OCI-LY1 (cell line): ENCODE measurements around the gene DHFR.

ENCODE experiments used
- H2AFZ ChIP-seq: fragments of 200-600 bp; sonication (generic), shearing (Covaris generic); 2 replicates; pipeline ENCODE4 v1.6.0; 2014; ENCODE audit warnings: antibody characterized with exemption, mild to moderate bottlenecking, low read length
- H3F3A ChIP-seq: fragments of 200-600 bp; sonication (generic), shearing (Covaris generic); 2 replicates; pipeline ENCODE4 v1.6.0; 2014; ENCODE audit warnings: mild to moderate bottlenecking, antibody characterized with exemption, low read length, moderate library complexity; ENCODE audit not compliant: insufficient read depth
- H3K27ac ChIP-seq: fragments of 200-600 bp; sonication (generic); 2 replicates; pipeline ENCODE4 v1.5.1; 2014; ENCODE audit warnings: low read length, mixed run types, mild to moderate bottlenecking, low read depth; ENCODE audit not compliant: poor library complexity, severe bottlenecking
- H3K27me3 ChIP-seq: fragments of 200-600 bp; sonication (generic); 2 replicates; pipeline ENCODE4 v1.6.0; 2014; ENCODE audit warnings: antibody characterized with exemption, mild to moderate bottlenecking, low read length, moderate library complexity; ENCODE audit not compliant: insufficient read depth
- H3K36me3 ChIP-seq: fragments of 200-600 bp; sonication (generic); 2 replicates; pipeline ENCODE4 v1.6.1; 2014; ENCODE audit warnings: mild to moderate bottlenecking, antibody characterized with exemption, low read length, moderate library complexity, mixed read lengths; ENCODE audit not compliant: insufficient read depth
- H3K4me1 ChIP-seq: fragments of 200-600 bp; sonication (generic); 2 replicates; pipeline ENCODE4 v1.5.1; 2014; ENCODE audit warnings: mild to moderate bottlenecking, low read length, moderate library complexity; ENCODE audit not compliant: insufficient read depth, severe bottlenecking
- H3K4me2 ChIP-seq: fragments of 200-600 bp; sonication (generic), shearing (Covaris generic); 2 replicates; pipeline ENCODE4 v1.6.1; 2014; ENCODE audit warnings: low read length
- H3K4me3 ChIP-seq: fragments of 200-600 bp; sonication (generic); 2 replicates; pipeline ENCODE4 v1.5.1; 2014; ENCODE audit warnings: low read length, low read depth, mild to moderate bottlenecking, mixed read lengths; ENCODE audit not compliant: poor library complexity, severe bottlenecking
- H3K79me2 ChIP-seq: fragments of 200-600 bp; shearing (Covaris generic); 2 replicates; pipeline ENCODE4 v1.6.1; 2016; ENCODE audit warnings: mixed run types, low read length, mixed read lengths; ENCODE audit not compliant: insufficient read depth
- H3K9ac ChIP-seq: fragments of 200-600 bp; sonication (generic), shearing (Covaris generic); 2 replicates; pipeline ENCODE4 v1.6.1; 2014; ENCODE audit warnings: mild to moderate bottlenecking, low read length, mixed read lengths
- H3K9me2 ChIP-seq: fragments of 200-600 bp; sonication (generic), shearing (Covaris generic); 2 replicates; pipeline ENCODE4 v1.6.1; 2014; ENCODE audit warnings: low read depth, mild to moderate bottlenecking, low read length, mixed read lengths
- H3K9me3 ChIP-seq: fragments of 200-600 bp; shearing (Covaris generic); 2 replicates; pipeline ENCODE4 v1.6.1; 2014; ENCODE audit warnings: low read length, mixed read lengths
- H4K20me1 ChIP-seq: fragments of 200-600 bp; sonication (generic), shearing (Covaris generic); 2 replicates; pipeline ENCODE4 v1.6.0; 2016; ENCODE audit warnings: mild to moderate bottlenecking, low read length; ENCODE audit not compliant: insufficient read depth
- CTCF ChIP-seq: fragments of 200-600 bp; sonication (generic), shearing (Covaris generic); IDR thresholded peaks from 2 replicates; pipeline ENCODE4 v1.5.1; 2017; ENCODE audit warnings: mild to moderate bottlenecking, antibody characterized with exemption, low read length, moderate library complexity, mixed read lengths
- EZH2 ChIP-seq: fragments of 200-600 bp; sonication (generic), shearing (Covaris generic); IDR thresholded peaks from 2 replicates; pipeline ENCODE4 v1.8.0; 2017; ENCODE audit warnings: borderline replicate concordance, mixed run types, mild to moderate bottlenecking, antibody characterized with exemption, low read length, moderate library complexity, mixed read lengths

Gene DHFR

GRCh38 chr5:80659106-80659505 is 4.3 kb upstream of the DHFR start:
- TF ChIP-seq EZH2, result no peak
- no peak for TF ChIP-seq CTCF
- H3K79me2 ChIP-seq, result peaks cover 9% of the 10 kb centered on the region

GRCh38 chr5:80656425-80656824 is 1.6 kb upstream of the DHFR start:
- peak overlapping the region; percentile 91; the same call in 1 of the 2 replicates for H3K9ac ChIP-seq
- TF ChIP-seq CTCF, result peak; percentile 53
- no peak for TF ChIP-seq EZH2
- H3K9me3 ChIP-seq, result no peaks in the 10 kb centered on the region
- H3K4me2 ChIP-seq, result peak overlapping the region; percentile 92
- H3K9me2 ChIP-seq, result no peaks in the 10 kb centered on the region
- H3K79me2 ChIP-seq, result peaks cover 23% of the 10 kb centered on the region
- H2AFZ ChIP-seq, result no peak overlapping the region
- no peaks in the 10 kb centered on the region for H3K27me3 ChIP-seq
- no peaks in the 10 kb centered on the region for H4K20me1 ChIP-seq
- H3K4me1 ChIP-seq, result peaks cover 29% of the 10 kb centered on the region
- peak overlapping the region; percentile 82 for H3K27ac ChIP-seq
- H3K36me3 ChIP-seq, result peaks cover 45% of the 10 kb centered on the region
- no peaks in the 10 kb centered on the region for H3F3A ChIP-seq
- H3K4me3 ChIP-seq, result peak overlapping the region; percentile 93

More at GRCh38 chr5:80659106-80659505, 4.3 kb upstream of the DHFR start:
- Histone ChIP-seq H3K36me3 (peaks cover 72% of the 10 kb centered on the region), H3K27ac (no peak overlapping the region), H3K4me2 (no peak overlapping the region), H4K20me1 (no peaks in the 10 kb centered on the region), H3K9ac (no peak overlapping the region), H3K27me3 (no peaks in the 10 kb centered on the region), H3K9me2 (no peaks in the 10 kb centered on the region), H3F3A (no peaks in the 10 kb centered on the region), H3K4me1 (peaks cover 16% of the 10 kb centered on the region), H3K4me3 (no peak overlapping the region), H2AFZ (no peak overlapping the region), H3K9me3 (no peaks in the 10 kb centered on the region)

- Histone ChIP-seq H3K79me2 (peaks cover 23% of the 10 kb centered on the region), H3K27ac (peak overlapping the region; percentile 82), H4K20me1 (no peaks in the 10 kb centered on the region), H3K9me3 (no peaks in the 10 kb centered on the region), H3K9me2 (no peaks in the 10 kb centered on the region), H3K4me1 (peaks cover 29% of the 10 kb centered on the region), H3K9ac (peak overlapping the region; percentile 91), H3K27me3 (no peaks in the 10 kb centered on the region), H2AFZ (no peak overlapping the region), H3K36me3 (peaks cover 34% of the 10 kb centered on the region), H3K4me2 (peak overlapping the region; percentile 92), H3K4me3 (peak overlapping the region; percentile 93), H3F3A (no peaks in the 10 kb centered on the region)
- TF ChIP-seq EZH2, result no peak
- no peak for TF ChIP-seq CTCF
These were observed 520 bp upstream of the DHFR start for GRCh38 chr5:80655231-80655774.
